Glutamatergic neuron (in vitro differentiated cells): ENCODE results near the gene CEP63. TPM values are rescaled to one million over a fixed set of nuclear protein-coding genes. Genes with fewer than 3 reads are reported as not detected.

Experiments
- DNase-seq: peaks from one replicate; pipeline ENCODE4 v3.0.0; 2022
- H3K27ac Mint-ChIP-seq: one replicate; pipeline ENCODE4 v1.8.0; 2020; ENCODE audit warnings: mild to moderate bottlenecking, mixed read lengths, inconsistent platforms; ENCODE audit not compliant: unreplicated experiment
- H3K27me3 Mint-ChIP-seq: one replicate; pipeline ENCODE4 v1.8.0; 2020; ENCODE audit warnings: mild to moderate bottlenecking, moderate library complexity, mixed read lengths, inconsistent platforms; ENCODE audit not compliant: unreplicated experiment
- H3K36me3 Mint-ChIP-seq: one replicate; pipeline ENCODE4 v1.8.0; 2020; ENCODE audit warnings: mild to moderate bottlenecking, mixed read lengths, inconsistent platforms; ENCODE audit not compliant: unreplicated experiment
- H3K4me1 Mint-ChIP-seq: one replicate; pipeline ENCODE4 v1.8.0; 2020; ENCODE audit warnings: mild to moderate bottlenecking, low read depth, mixed read lengths, inconsistent platforms; ENCODE audit not compliant: unreplicated experiment
- H3K4me3 Mint-ChIP-seq: one replicate; pipeline ENCODE4 v1.8.0; 2020; ENCODE audit warnings: mild to moderate bottlenecking, mixed read lengths, inconsistent platforms; ENCODE audit not compliant: unreplicated experiment
- H3K9me3 Mint-ChIP-seq: one replicate; pipeline ENCODE4 v1.8.0; 2020; ENCODE audit warnings: mild to moderate bottlenecking, moderate library complexity, mixed read lengths, inconsistent platforms; ENCODE audit not compliant: unreplicated experiment
- total RNA-seq: library from RNA; stranded (reverse); fragmentation: NEBNext Ultra II Directional; extraction: Animal tissue kit (Norgen Biotek cat#: 25700); gene quantifications from one replicate; pipeline ENCODE4 v1.2.1, GENCODE V29; 2021; ENCODE audit not compliant: unreplicated experiment
- TF ChIP-seq, protein P1 (sequence below): fragments of 200-600 bp; sonication (generic); IDR thresholded peaks from one replicate; pipeline ENCODE4 v1.5.0; 2021; ENCODE audit not compliant: partially characterized antibody, unreplicated experiment

CEP63 gene
- total RNA-seq, 1 donor from 2014 or later = 37.8 TPM

DNA sequence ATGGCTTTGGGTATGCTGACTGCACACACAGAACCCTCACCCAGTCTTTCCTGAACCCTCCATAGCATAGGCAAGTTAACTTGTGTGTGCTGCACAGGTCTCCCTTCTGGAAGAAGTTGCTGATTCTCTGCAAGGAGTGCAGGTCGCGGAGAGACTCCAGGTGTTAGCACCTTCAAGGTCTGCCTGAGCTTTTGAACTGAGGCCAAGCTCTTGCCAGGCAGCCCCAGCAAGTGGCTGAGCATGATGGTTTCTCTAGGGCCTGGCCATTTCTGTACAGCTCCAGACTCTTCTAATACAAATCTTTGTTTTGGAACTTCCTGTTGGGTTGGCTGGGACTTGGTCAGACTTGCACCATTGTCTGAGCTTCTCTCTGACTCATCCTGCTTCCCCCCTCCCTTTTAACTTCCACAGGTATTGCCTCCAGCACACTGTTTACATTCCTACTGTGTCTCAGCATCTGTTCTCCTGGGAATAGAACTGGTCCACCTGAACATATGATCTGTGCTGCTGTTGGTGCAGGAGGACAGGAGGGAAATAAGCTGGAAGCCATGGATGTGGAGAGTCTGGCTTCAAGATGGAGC, 111.6 kb downstream of the CEP63 start:
- Mint-ChIP-seq H3K9me3 (peaks cover 8% of the 10 kb centered on the region), H3K27ac (no peak overlapping the region), H3K4me1 (peaks cover 38% of the 10 kb centered on the region), H3K36me3 (peaks cover 10% of the 10 kb centered on the region), H3K4me3 (no peak overlapping the region), H3K27me3 (peaks cover 9% of the 10 kb centered on the region)
- TF ChIP-seq, protein P1, sequence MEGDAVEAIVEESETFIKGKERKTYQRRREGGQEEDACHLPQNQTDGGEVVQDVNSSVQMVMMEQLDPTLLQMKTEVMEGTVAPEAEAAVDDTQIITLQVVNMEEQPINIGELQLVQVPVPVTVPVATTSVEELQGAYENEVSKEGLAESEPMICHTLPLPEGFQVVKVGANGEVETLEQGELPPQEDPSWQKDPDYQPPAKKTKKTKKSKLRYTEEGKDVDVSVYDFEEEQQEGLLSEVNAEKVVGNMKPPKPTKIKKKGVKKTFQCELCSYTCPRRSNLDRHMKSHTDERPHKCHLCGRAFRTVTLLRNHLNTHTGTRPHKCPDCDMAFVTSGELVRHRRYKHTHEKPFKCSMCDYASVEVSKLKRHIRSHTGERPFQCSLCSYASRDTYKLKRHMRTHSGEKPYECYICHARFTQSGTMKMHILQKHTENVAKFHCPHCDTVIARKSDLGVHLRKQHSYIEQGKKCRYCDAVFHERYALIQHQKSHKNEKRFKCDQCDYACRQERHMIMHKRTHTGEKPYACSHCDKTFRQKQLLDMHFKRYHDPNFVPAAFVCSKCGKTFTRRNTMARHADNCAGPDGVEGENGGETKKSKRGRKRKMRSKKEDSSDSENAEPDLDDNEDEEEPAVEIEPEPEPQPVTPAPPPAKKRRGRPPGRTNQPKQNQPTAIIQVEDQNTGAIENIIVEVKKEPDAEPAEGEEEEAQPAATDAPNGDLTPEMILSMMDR = no peak
- DNase-seq = no peak

DNA sequence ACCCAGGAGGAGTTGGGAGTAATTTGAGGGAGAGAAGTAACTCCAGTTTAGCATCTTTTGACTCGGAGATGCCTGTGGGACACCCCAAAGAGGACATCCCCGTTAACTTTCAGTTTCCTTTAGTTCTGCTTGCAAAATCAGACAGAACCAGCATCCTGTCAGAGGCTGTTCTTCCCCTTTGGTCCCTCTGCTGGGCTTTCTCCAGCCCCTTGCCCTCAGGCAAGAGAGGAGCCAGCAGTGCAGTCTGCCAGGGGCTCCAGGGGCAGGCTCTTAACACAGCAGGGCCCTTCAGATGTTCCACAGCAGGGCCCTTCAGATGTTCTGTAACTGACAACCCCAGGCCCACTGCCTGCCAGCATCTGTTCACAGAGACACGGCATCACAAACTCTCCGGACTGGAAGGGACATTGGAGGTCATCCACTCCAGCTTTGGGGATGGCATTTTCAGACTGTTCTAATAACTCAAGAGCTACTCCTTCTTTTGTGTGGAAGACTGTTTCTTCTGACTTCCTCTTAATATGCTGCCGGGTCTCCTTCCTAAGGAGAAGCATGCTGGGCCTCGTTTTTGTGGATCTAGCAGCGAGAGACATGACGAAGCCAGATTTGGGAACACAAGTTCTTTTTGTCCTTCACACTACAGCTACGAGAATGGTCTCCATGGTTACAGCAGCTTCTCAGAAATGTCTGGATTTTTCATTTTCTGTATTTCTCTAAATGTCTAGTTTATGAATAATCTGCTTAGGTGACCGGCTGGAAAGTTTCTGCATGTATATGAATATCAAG, 113.1 kb downstream of the CEP63 start:
- peaks cover 40% of the 10 kb centered on the region for H3K4me1 Mint-ChIP-seq
- TF ChIP-seq, protein P1 = no peak
- H3K27me3 Mint-ChIP-seq = peaks cover 12% of the 10 kb centered on the region
- H3K27ac Mint-ChIP-seq = no peak overlapping the region
- H3K9me3 Mint-ChIP-seq = peaks cover 8% of the 10 kb centered on the region
- DNase-seq = no peak
- no peak overlapping the region for H3K4me3 Mint-ChIP-seq
- peaks cover 10% of the 10 kb centered on the region for H3K36me3 Mint-ChIP-seq

DNA sequence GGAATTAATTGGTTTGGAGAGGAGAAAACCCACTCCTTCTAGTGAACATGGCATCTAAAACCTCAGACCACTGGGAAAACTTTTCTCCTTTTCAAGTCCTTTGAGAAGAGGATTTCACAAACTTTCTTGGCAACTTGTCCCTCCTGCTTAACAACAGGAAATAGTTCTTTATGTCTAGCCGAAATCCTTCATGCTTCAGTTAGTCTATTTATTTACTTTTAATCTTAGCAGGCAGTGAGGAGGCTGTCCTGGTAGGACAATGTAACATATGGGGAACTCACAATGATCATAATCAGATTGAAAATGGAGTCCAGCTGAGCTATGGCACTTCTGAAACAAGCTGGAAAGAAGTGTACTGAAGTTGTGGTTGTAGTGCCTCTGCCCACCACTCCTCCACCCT, 114.3 kb downstream of the CEP63 start:
- Mint-ChIP-seq H3K4me3 (no peak overlapping the region), H3K4me1 (peaks cover 32% of the 10 kb centered on the region), H3K27me3 (peaks cover 10% of the 10 kb centered on the region), H3K9me3 (peaks cover 6% of the 10 kb centered on the region), H3K36me3 (peaks cover 4% of the 10 kb centered on the region), H3K27ac (no peak overlapping the region)
- no peak for DNase-seq
- TF ChIP-seq, protein P1 = no peak

DNA sequence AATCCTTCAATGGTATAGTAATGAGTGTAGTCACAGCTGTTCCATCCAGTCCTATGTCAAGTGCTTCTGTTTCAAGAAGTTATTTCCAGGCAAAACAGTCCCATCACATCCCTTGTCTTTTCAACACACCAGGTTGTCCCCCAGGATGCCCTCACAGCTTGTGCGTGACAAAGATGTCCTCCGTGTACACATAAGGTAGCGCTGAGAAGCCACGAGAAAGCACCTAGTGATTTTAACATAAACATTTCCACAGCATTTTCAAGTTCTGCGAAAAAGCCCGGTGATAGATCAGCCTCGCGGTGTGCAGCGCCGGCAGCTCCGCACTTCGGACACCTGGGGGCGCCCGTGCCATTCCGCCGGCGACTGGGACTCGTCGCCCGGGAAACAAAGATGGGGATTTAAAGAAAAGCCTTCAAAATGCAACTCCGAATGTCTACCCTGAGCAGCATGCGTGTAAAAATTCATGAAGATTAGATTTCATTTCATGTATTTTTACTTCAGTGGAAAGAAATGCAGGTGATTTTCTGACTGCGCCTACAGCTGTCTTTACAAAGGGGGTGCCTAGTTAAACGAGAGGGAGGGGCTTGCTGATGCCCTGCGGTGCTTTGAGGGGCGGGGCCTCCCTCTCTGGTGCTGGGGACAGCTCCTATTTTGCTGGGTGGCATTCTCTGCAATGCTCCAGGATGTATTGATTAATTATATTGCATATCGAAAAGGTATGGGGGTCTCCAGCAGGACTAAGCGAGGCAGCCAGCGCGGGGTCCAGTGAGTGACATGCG, 115.0 kb downstream of the CEP63 start:
- peaks cover 10% of the 10 kb centered on the region for H3K27me3 Mint-ChIP-seq
- peak overlapping the region; percentile 71 for H3K4me3 Mint-ChIP-seq
- TF ChIP-seq, protein P1 = peak; percentile 91
- peaks cover 30% of the 10 kb centered on the region for H3K4me1 Mint-ChIP-seq
- H3K9me3 Mint-ChIP-seq = peaks cover 6% of the 10 kb centered on the region
- peak; percentile 90 for DNase-seq
- peaks cover 4% of the 10 kb centered on the region for H3K36me3 Mint-ChIP-seq
- peak overlapping the region; percentile 66 for H3K27ac Mint-ChIP-seq
